Fibroblast of lung (primary cell): Measurements from ENCODE around the gene SPRR3.

ENCODE experiments used
- EZH2 ChIP-seq: IDR thresholded peaks from 2 replicates; pipeline ENCODE4 v1.5.1; 2012; ENCODE audit warnings: low read length, control low read depth, mild to moderate bottlenecking; ENCODE audit errors: missing control alignments
- TF ChIP-seq, protein P1 (sequence below), 2 donors: IDR thresholded peaks in 1 of 2; conservative IDR thresholded peaks in 1 of 2; 1 replicate in 1 of 2; 2 replicates in 1 of 2; pipeline ENCODE4 v1.5.1; 2011 to 2012; ENCODE audit warnings: low read length in 2 of 2, control low read depth in 1 of 2, inconsistent platforms in 1 of 2, low read depth in 1 of 2, mild to moderate bottlenecking in 1 of 2

GRCh38 chr1:153030895-153031294 lies 29.3 kb downstream of the SPRR3 start, which contains the start of gene SPRR1B:
- TF ChIP-seq EZH2, result no peak
- TF ChIP-seq, protein P1, sequence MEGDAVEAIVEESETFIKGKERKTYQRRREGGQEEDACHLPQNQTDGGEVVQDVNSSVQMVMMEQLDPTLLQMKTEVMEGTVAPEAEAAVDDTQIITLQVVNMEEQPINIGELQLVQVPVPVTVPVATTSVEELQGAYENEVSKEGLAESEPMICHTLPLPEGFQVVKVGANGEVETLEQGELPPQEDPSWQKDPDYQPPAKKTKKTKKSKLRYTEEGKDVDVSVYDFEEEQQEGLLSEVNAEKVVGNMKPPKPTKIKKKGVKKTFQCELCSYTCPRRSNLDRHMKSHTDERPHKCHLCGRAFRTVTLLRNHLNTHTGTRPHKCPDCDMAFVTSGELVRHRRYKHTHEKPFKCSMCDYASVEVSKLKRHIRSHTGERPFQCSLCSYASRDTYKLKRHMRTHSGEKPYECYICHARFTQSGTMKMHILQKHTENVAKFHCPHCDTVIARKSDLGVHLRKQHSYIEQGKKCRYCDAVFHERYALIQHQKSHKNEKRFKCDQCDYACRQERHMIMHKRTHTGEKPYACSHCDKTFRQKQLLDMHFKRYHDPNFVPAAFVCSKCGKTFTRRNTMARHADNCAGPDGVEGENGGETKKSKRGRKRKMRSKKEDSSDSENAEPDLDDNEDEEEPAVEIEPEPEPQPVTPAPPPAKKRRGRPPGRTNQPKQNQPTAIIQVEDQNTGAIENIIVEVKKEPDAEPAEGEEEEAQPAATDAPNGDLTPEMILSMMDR (conservative IDR thresholded peaks at IDR 0.05 in 1 of 2, IDR thresholded peaks at IDR 0.05 in 1 of 2; ENCODE audit: low read depth in 1 of 2, low read length in 2 of 2), result no peak
